ENCODE data around the gene EDAR.

Gene EDAR

GRCh38 chr2:108965540-108966289, 23.3 kb downstream of the EDAR start:
- DNase-seq: no peak

GRCh38 chr2:108963057-108963456, 26.0 kb downstream of the EDAR start:
- DNase-seq: no peak

GRCh38 chr2:108961796-108962195, 27.2 kb downstream of the EDAR start:
- no peak for DNase-seq

- no peak for DNase-seq
Observed at GRCh38 chr2:108960006-108960405, 29.0 kb downstream of the EDAR start.

GRCh38 chr2:108959401-108959800, 29.6 kb downstream of the EDAR start:
- no peak for DNase-seq

GRCh38 chr2:108958632-108959341, 30.2 kb downstream of the EDAR start:
- DNase-seq: no peak

GRCh38 chr2:108958002-108958401, 31.0 kb downstream of the EDAR start:
- DNase-seq: no peak

- no peak for DNase-seq
Observed at GRCh38 chr2:108956375-108956774, 32.6 kb downstream of the EDAR start.

GRCh38 chr2:108950369-108951135, 38.5 kb downstream of the EDAR start:
- no peak for DNase-seq

- peak in 1 of 2 donors; percentile 6 for DNase-seq
Observed at GRCh38 chr2:108949316-108950239, 39.4 kb downstream of the EDAR start.

- DNase-seq: no peak
Observed at GRCh38 chr2:108947271-108947907, 41.6 kb downstream of the EDAR start.

- DNase-seq: no peak
Observed at GRCh38 chr2:108946442-108946841, 42.6 kb downstream of the EDAR start.

- DNase-seq: no peak
Observed at GRCh38 chr2:108945969-108946368, 43.1 kb downstream of the EDAR start.

GRCh38 chr2:108944601-108945331, 44.3 kb downstream of the EDAR start:
- DNase-seq: no peak

GRCh38 chr2:108943751-108944150, 45.3 kb downstream of the EDAR start:
- DNase-seq: no peak

GRCh38 chr2:108942888-108943287, 46.1 kb downstream of the EDAR start:
- DNase-seq: no peak

- DNase-seq: no peak
Observed at GRCh38 chr2:108942231-108942825, 46.7 kb downstream of the EDAR start.

- no peak for DNase-seq
Observed at GRCh38 chr2:108941767-108942166, 47.3 kb downstream of the EDAR start.

- no peak for DNase-seq
Observed at GRCh38 chr2:108941161-108941665, 47.8 kb downstream of the EDAR start.

GRCh38 chr2:108940156-108940555, 48.9 kb downstream of the EDAR start:
- no peak for DNase-seq

All from inflammatory macrophage treated with lipopolysaccharide for 1 hour (primary cell).